Putamen (tissue), 1 donor: Measurements from ENCODE around the gene GUCY2D.
"Not testable (repeated sequence)": the region's sequence is repeated elsewhere in the genome, so short reads cannot be mapped to it uniquely, and the experiment has no call there.

Experiments
- DNase-seq: peaks from one replicate; pipeline ENCODE4 v3.0.0-alpha.2; 2016; ENCODE audit warnings: low spot score

The GUCY2D gene

GRCh38 chr17:8001976-8002720 lies at the start of gene GUCY2D:
TSS of gene GUCY2D (plus strand) at chr17:8002615. CDS start at chr17:8003048, 433 bp downstream.
- no peak for DNase-seq

DNA sequence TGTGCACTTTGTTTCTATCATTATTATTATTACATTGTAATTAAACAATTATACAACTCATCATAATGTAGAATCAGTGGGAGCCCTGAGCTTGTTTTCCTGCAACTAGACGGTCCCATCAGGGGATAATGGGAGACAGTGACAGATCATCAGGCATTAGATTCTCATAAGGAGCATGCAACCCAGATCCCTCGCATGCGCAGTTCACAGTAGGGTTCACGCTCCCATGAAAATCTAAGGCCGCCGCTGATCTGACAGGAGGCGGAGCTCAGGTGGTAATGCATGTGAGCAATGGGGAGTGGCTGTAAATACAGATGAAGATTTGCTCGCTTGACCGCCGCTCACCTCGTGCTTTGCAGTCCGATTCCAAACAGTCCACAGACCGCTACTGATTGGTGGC lies 49.1 kb upstream of the GUCY2D start:
- DNase-seq, result not testable (repeated sequence)

DNA sequence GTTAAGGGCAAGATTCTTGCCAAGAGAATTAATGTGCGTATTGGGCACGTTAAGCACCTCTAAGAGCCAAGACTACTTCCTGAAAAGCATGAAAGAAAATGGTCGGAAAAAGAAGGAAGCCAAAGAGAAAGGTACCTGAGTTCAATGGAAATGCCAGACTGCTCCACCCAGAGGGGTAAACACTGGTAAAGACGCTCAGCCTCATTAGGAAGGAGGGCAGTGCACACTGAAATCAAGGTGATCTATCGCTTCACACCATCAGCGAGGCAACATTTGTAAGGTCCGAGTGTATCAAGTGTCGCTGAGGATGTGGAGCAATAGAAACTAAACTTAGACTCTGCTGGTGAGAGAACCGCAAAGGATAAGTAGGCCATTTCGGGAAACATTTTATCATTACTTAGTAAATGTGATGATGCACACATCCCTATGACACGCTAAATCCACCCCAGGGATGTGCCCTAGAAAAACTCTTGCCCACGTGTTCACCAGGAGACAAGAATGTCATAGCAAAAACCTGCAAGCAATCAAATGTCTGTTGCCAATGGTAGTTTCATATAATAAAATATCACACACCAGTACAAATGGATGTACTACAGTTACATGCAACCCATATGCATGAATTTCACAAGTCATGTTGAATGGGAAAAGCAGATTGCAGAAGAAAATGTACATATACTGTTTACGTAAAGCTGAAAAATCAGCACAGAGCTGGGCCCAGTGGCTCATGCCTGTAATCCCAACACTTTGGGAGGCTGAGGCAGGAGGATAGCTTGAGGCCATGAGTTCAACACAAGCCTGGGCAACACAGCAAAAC lies 46.8 kb upstream of the GUCY2D start:
- DNase-seq, result peak; percentile 72

GRCh38 chr17:7956228-7956965 lies 46.0 kb upstream of the GUCY2D start:
- no peak for DNase-seq

- no peak for DNase-seq
Observed at GRCh38 chr17:7959503-7960253, 42.7 kb upstream of the GUCY2D start.

DNA sequence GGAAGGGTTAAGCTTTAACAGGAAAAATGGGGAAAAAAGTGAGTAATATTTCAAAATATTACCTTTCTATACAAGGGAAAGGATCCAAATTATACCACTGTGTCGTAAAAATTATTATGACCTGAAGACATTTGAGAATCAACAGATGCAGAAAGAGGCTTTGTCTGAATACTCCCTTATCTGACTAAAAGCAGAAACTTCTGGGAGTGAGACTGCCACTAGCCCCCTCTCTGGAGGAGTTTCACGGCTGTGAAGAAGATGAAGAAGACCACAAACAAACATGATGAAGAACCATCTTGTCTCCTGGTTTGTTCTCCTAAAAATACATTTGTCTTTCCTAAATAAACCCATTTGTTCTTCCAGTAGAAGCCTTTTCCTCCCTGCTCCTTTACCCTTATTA lies 41.0 kb upstream of the GUCY2D start:
- DNase-seq, result no peak

DNA sequence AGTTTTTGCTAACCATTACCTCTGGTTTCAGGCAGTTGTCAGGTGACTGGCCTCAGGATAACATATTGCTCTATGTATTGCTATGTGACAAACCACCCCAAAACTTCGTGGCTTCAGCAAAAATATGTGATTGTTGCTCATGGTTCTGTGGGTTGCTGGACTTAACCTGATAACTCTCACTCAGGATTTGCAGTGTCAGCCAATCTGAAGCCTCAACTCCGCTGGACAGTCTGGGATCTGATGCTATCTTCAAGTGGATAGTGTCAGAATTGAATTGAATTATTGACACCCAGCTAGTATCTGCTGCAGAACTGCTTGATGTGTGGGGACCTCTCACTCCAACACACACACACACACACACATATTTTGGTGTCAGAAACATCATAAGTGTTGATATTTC lies 34.7 kb upstream of the GUCY2D start:
- DNase-seq, result no peak

DNA sequence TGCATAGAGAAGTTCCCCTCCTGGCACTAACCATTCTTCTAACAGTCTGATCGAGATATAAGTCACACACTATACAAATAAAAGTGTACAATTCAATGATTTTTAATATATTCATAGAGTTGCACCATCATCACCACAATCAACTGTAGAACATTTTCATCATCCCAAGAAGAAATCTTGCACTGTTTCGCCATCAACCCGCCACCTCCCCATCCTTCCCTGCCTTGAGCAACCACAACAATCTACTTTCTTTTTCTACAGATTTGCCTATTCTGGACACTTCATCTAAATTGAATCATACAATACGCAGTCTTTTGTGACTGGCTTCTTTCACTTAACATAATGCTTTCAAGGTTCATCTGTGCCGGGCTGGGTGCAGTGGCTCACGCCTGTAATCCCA lies 33.0 kb upstream of the GUCY2D start:
- no peak for DNase-seq

DNA sequence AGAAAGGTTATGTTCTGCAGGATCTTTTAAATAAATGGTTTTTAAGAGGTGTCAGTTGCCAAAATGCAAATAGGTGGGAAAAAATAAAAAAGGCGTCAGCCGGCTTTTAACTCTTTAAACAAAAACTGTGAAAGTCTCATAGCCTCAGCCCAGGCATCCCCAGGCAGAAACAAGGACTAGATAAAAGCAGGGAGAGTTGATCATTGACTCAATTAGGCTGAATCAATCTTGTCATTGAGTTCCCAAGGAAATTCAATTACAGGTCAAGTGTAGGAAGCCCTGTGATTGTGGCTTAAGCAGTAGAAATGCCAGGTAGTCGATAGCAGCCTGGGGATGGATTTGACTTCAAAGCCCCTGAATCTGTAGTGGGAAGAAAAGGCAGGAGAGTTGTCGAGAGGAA lies 30.8 kb upstream of the GUCY2D start:
- DNase-seq, result no peak

DNA sequence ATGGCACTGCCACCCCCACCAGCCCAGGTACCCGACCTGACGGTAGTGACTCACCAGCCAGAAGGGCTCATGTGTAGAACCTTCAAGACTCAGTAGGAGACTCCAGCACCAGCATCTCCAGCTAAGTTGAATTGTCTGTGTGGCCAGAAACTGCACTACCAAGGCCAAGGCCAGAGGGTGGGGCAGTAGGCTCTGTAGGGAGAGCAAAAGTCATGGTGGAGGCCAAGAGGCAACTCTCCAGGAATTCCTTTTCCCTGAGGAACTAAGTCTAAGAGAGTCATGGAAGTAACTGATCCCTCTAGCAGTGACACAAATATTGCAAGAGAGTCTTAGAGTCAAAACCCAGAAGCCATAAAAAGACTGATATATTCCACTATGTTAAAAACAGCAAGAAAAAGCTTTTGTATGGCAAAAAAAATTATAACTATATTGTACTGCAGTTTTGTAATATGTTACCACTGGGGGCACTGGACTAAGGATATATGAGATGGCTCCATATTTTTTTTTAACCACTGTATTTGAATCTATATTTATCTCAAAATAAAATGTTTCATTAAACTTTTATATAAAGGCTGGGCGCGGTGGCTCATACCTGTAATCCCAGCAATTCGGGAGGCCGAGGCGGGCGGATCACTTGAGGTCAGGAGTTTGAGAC lies 30.2 kb upstream of the GUCY2D start:
- DNase-seq, result no peak

DNA sequence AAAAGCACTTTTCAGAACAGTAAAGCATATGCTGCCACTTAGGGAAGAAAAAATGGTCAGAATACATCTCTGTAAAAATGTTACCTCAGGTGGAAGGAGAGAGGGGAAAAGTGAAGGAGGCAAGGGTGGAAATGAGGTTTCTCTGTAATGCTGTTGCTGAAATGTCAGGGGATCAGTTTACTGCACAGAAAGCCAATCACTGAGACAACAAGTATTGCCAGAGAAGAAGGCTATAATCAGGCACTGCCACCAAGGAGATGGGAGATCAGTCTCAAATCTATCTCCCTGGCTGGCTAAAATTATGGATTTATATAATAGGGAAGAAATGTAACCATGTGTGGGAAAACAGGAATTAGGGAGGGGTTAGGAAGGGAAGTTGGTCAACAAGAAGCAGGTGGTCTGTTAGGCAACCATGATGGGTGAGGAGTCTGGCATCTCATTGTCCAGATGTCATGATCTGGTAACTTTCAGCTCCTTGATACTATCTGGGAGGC lies 27.7 kb upstream of the GUCY2D start:
- no peak for DNase-seq

DNA sequence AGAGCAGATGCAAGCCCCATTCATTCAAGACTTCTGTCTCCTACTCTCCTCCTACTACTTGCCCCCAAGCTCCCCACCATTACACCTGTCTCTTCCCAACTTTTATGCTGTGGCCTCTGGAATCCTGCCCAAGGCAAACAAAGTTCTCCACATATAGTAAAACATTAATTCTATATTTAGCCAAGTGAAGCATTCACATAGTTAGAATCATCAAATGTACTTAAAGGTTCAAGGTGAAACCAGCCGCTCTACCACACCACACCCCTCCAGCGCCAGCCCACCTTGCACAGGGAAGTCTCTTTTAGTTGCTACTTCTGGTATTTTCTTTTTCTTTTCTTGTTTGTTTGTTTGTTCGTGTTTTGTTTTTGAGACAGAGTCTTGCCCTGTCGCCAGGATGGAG lies 25.4 kb upstream of the GUCY2D start:
- DNase-seq, result no peak

DNA sequence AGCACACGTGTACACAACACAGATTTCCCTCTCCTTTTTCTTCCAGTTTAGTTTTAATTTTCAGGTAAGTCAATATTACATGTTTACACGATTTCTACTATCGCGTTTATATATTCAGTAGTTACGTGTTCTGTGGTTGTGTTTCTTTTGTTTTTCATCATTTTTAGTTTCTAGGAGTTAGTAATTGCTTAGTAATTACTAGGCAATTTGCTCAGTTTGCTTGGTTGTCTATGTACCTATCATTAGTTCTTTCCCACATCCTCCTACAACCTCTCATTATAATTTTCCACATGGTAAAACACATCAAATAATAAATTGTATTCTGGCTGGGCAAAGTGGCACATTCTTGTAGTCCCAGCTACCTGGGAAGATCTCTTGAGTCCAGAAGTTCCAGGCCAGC lies 24.6 kb upstream of the GUCY2D start:
- no peak for DNase-seq

DNA sequence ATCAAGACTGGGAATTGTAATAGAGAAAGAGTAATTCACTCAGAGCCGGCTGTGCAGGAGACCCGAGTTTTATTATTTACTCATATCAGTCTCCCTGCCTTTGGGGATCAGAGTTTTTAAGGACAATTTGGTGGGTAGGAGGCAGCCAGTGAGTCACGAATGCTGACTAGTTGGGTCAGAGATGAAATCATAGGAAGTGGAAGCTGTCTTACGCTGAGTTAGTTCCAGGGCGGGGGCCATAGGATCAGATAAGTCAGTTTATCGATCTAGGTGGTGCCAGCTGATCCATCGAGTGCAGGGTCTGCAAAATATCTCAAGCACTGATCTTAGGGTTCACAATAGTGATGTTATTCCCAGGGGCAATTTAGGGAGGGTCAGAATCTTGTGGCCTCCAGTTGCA lies 20.2 kb upstream of the GUCY2D start:
- no peak for DNase-seq

DNA sequence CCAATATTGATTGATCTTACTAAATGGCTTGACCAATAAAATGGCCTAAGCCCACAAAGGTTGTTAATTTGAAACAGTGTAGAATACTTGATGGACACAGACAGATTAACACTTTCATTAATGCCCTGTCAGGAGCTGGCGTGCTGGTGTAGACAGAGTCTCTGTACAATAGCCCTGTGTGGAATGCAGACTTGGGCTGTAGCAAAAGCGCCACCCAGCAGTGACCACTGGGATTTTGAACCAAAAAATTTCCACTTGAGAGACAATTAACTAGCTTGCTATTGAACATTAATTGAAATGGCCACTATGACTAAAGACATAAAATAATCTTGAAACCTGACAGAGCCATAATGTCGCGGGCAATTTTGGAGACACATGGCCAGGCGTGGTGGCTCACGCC lies 19.7 kb upstream of the GUCY2D start:
- DNase-seq, result no peak

DNA sequence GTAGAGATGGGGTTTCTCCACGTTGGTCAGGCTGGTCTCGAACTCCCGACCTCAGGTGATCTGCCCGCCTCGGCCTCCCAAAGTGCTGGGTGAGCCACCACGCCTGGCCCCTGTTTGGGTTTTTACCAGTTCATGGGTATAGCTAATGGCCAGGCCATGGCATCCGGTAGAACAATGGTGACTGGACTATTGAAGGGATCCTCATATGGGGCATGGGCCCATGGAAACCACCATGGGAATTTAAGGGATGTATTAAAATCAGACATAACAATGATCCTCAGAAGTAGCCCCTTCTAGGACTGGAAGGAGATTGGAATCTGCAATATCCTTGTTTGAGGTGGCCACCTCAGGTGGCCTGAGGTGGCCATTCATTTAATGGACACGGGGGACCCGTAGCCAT lies 17.5 kb upstream of the GUCY2D start:
- no peak for DNase-seq

- peak; percentile 79 for DNase-seq
Observed at GRCh38 chr17:7987112-7987893, 15.1 kb upstream of the GUCY2D start.

GRCh38 chr17:7988750-7989178 lies 13.7 kb upstream of the GUCY2D start:
- peak; percentile 69 for DNase-seq

DNA sequence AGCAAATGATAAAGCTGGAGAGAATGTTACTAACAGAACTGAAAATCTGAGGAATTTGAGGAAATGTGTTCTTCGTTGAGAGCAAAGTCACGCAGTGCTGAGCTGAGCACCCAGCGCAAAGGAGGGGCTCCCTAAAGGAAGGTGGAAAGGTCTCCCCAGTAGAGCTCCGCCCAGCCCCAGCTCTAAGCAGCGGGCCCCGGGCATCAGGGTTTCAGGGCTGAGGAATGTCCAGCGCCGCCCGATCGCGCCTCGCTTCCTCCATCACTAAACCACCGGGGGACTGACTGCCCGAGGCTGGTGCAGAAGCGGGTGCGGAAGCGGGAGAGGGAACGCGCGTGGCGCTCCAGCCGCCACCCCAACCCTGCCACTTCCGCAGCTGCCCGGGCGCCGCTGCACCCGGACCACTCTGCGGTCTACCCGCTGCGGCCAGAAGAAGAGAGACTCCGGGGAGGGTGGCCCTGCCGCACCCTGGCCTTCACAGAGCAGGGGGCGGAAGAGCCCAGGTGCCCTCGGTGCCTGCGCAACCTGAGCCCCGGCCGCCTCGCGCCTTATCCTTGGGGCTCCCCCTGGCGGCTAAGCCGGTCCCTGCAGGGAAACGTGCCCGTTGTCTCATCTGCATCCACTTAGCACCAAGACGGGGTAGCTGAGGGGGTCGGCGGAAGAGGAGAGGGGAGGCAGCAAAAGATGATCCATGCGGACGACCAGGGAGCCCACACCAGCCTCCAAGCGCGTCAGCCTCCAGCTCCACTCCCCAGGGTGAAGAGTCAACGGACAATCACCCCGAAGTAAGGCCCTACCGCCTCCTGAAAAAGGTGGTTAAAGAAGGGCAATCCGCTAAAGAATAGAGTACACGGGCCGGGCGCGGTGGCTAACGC lies 12.4 kb upstream of the GUCY2D start:
- peak; percentile 69 for DNase-seq
